AG09319 (cell line): ENCODE results near the gene FREY1.

Experiments used
- DNase-seq: peaks from one replicate; pipeline ENCODE4 v3.0.0-alpha.2; 2010; ENCODE audit warnings: low read depth; ENCODE audit errors: extremely low read depth
- CTCF ChIP-seq: IDR thresholded peaks from 2 replicates; pipeline ENCODE4 v1.5.1; 2011; ENCODE audit warnings: low read depth, mild to moderate bottlenecking, inconsistent platforms, low read length, moderate library complexity

FREY1 gene

GRCh38 chr11:45928535-45929215 lies 21.6 kb upstream of the FREY1 start:
- DNase-seq: no peak
- no peak for TF ChIP-seq CTCF

- no peak for TF ChIP-seq CTCF
- DNase-seq: no peak
Measured at GRCh38 chr11:45927684-45928413, 20.8 kb upstream of the FREY1 start.

GRCh38 chr11:45927332-45927683 lies 20.2 kb upstream of the FREY1 start:
- DNase-seq: no peak
- TF ChIP-seq CTCF: no peak

GRCh38 chr11:45926536-45927331 lies 19.7 kb upstream of the FREY1 start:
- TF ChIP-seq CTCF: no peak
- DNase-seq: no peak

- no peak for TF ChIP-seq CTCF
- no peak for DNase-seq
Measured at GRCh38 chr11:45926001-45926401, 18.9 kb upstream of the FREY1 start.

GRCh38 chr11:45925550-45925949 lies 18.5 kb upstream of the FREY1 start:
- no peak for TF ChIP-seq CTCF
- no peak for DNase-seq

GRCh38 chr11:45924927-45925326 lies 17.9 kb upstream of the FREY1 start:
- no peak for TF ChIP-seq CTCF
- DNase-seq: no peak
